Sigmoid colon (tissue), 4 donors: Measurements from ENCODE around the gene PLA1A.

Experiments
- EP300 ChIP-seq, 4 donors: sonication (generic); formaldehyde crosslinking; IDR thresholded peaks; one replicate each; pipeline ENCODE4 v1.6.1; 2017; ENCODE audit warnings: antibody characterized with exemption in 4 of 4
- POLR2A ChIP-seq, 2 donors: fragments of 450-650 bp; IDR thresholded peaks; one replicate each; pipeline ENCODE4 v1.6.1; 2016; ENCODE audit warnings: antibody characterized with exemption in 2 of 2, mild to moderate bottlenecking in 2 of 2, moderate library complexity in 2 of 2
- POLR2AphosphoS5 ChIP-seq, 4 donors: sonication (generic); formaldehyde crosslinking; IDR thresholded peaks; one replicate each; pipeline ENCODE4 v1.6.1; 2017; ENCODE audit warnings: antibody characterized with exemption in 4 of 4
- TF ChIP-seq, protein P1 (sequence below), 4 experiments: fragments of 450-650 bp in 3 of 4; fragments of 200-600 bp in 1 of 4; IDR thresholded peaks; one replicate each; pipeline ENCODE4 v1.5.1; 2016 to 2019; ENCODE audit warnings: antibody characterized with exemption in 4 of 4, mild to moderate bottlenecking in 3 of 4, moderate library complexity in 2 of 4

DNA sequence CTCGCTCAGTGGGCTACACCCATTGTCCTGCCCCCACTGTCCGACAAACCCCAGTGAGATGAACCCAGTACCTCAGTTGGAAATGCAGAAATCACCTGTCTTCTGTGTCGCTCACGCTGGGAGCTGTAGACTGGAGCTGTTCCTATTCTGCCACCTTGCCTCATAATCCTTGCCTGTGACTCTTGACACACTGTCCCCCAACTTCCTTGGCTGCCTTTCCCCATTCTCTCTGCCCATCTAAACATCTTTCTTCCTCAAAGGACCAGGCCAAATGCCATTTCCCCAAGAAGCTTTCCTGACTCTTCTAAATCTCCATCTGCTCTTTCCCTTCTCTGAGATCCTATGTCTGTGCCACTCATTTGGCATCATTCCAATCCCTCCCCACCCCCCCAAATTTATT, 28.5 kb upstream of the PLA1A start:
- no peak for TF ChIP-seq POLR2A (IDR thresholded peaks at IDR 0.05)
- TF ChIP-seq POLR2AphosphoS5 (IDR thresholded peaks at IDR 0.05) = no peak
- TF ChIP-seq, protein P1, sequence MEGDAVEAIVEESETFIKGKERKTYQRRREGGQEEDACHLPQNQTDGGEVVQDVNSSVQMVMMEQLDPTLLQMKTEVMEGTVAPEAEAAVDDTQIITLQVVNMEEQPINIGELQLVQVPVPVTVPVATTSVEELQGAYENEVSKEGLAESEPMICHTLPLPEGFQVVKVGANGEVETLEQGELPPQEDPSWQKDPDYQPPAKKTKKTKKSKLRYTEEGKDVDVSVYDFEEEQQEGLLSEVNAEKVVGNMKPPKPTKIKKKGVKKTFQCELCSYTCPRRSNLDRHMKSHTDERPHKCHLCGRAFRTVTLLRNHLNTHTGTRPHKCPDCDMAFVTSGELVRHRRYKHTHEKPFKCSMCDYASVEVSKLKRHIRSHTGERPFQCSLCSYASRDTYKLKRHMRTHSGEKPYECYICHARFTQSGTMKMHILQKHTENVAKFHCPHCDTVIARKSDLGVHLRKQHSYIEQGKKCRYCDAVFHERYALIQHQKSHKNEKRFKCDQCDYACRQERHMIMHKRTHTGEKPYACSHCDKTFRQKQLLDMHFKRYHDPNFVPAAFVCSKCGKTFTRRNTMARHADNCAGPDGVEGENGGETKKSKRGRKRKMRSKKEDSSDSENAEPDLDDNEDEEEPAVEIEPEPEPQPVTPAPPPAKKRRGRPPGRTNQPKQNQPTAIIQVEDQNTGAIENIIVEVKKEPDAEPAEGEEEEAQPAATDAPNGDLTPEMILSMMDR (IDR thresholded peaks at IDR 0.05) = no peak
- TF ChIP-seq EP300 (IDR thresholded peaks at IDR 0.05) = no peak
